ENCODE measurements around the gene MAP4K4.

DNA sequence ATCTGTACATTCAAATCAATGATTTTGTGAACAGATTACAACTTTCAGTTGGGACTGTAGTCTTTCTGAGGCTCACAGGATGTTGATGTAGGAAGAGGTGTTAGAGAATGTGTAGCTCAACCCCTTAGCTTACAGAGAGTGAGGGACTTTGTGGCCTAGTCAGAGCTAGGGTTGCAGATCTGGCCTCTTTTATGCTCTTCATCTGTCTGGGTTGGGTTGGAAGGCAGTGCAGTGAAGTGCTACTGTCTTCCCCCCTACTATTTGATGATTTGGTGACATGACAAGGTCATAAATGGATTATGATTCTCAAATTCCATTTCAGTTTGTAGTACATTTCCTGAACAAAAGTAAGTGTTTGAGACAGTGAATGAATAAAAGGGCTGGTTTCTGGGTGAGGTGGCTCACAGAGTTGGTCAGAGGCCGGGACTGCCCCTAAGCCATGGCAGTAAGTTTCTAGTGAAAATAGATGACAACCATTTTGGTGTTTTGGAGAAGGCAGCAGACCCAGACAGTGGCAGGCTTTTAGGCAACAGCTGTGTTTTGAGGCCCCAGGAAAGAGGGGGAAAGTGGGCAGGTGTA, 21.6 kb downstream of the MAP4K4 start:
- TF ChIP-seq, protein P1, sequence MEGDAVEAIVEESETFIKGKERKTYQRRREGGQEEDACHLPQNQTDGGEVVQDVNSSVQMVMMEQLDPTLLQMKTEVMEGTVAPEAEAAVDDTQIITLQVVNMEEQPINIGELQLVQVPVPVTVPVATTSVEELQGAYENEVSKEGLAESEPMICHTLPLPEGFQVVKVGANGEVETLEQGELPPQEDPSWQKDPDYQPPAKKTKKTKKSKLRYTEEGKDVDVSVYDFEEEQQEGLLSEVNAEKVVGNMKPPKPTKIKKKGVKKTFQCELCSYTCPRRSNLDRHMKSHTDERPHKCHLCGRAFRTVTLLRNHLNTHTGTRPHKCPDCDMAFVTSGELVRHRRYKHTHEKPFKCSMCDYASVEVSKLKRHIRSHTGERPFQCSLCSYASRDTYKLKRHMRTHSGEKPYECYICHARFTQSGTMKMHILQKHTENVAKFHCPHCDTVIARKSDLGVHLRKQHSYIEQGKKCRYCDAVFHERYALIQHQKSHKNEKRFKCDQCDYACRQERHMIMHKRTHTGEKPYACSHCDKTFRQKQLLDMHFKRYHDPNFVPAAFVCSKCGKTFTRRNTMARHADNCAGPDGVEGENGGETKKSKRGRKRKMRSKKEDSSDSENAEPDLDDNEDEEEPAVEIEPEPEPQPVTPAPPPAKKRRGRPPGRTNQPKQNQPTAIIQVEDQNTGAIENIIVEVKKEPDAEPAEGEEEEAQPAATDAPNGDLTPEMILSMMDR (IDR thresholded peaks at IDR 0.05): no peak
- no peak for TF ChIP-seq POLR2A (IDR thresholded peaks at IDR 0.05)

Measured in suprapubic skin (tissue), 3 donors.